GM12892 (cell line): ENCODE measurements around the gene CD300LF.

Experiments
- POLR2A ChIP-seq: IDR thresholded peaks from 2 replicates; pipeline ENCODE4 v1.6.1; 2011; ENCODE audit warnings: low read depth, low read length, control low read depth
- TAF1 ChIP-seq: IDR thresholded peaks from 2 replicates; pipeline ENCODE4 v1.6.1; 2011; ENCODE audit warnings: low read depth, mild to moderate bottlenecking, control low read depth, low read length, borderline replicate concordance

DNA sequence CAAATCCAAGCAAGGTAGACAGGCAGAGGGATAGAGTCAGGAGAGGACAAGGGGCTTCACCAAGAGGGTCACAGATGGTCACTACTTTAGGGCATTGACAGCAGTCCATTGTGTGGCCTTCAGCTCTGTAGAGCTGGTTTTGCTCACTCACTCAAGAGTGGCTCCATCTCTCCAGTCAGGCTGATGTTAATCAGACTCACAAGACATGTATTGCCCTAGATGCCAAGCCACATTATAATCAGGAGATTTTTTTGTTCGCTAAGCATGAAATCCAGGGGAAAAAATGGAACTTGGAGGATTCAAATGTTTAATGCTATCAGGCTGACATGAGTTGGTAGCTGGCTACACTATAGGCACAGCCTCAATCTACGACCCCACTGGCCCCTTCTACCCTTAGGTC, 32.5 kb downstream of the CD300LF start:
- no peak for TF ChIP-seq POLR2A
- TF ChIP-seq TAF1, result no peak
